ENCODE measurements around the gene MTCP1.

DNA sequence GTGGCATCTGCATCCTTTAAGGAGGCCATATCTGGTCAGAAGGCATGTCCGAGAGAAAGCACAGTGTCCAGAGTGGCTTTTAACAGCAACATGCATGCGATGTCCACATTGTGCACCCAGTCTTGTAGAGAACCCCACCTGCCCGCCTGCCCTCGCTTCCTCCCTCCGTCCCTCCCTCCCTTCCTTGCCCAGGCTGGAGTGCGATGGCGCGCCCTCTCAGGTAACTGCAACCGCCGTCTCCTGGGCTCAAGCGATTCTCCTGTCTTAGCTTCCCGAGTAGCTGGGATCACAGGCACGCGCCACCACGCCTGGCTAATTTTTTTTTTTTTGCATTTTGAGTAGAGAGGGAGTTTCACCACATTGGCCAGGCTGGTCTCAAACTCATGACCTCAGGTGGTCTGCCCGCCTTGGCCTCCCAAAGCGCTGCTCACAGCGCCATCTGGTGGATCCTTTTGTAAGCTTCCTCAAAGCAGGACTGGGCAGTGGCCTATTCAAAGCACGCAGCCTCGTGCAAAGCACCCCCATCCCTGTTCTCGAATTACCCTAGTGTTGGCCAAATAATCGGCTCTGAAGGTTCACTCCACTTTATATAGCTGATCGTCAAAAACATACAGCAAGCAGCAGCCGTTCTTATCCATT lies 15.4 kb upstream of the MTCP1 start:
- TF ChIP-seq, protein P1, sequence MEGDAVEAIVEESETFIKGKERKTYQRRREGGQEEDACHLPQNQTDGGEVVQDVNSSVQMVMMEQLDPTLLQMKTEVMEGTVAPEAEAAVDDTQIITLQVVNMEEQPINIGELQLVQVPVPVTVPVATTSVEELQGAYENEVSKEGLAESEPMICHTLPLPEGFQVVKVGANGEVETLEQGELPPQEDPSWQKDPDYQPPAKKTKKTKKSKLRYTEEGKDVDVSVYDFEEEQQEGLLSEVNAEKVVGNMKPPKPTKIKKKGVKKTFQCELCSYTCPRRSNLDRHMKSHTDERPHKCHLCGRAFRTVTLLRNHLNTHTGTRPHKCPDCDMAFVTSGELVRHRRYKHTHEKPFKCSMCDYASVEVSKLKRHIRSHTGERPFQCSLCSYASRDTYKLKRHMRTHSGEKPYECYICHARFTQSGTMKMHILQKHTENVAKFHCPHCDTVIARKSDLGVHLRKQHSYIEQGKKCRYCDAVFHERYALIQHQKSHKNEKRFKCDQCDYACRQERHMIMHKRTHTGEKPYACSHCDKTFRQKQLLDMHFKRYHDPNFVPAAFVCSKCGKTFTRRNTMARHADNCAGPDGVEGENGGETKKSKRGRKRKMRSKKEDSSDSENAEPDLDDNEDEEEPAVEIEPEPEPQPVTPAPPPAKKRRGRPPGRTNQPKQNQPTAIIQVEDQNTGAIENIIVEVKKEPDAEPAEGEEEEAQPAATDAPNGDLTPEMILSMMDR (conservative IDR thresholded peaks at IDR 0.05 in 1 of 2, IDR thresholded peaks at IDR 0.05 in 1 of 2; ENCODE audit: extremely low read depth in 1 of 2, insufficient read depth in 1 of 2, low read depth in 1 of 2, low read length in 2 of 2), result peak; percentile 29 to 58
- no peak for TF ChIP-seq EZH2 (IDR thresholded peaks at IDR 0.05; ENCODE audit: borderline replicate concordance, low read length)

Data from mammary epithelial cell (primary cell).